ENCODE data around the gene BRDT. TPM values are rescaled to one million over a fixed set of nuclear protein-coding genes. Genes with fewer than 3 reads are reported as not detected.

BRDT gene
- total RNA-seq, 1 experiment from 2014 or later = 0.13 TPM

GRCh38 chr1:92017656-92018055 is 68.5 kb downstream of the BRDT start:
- POLR2A ChIA-PET = no interaction called here
- CTCF ChIA-PET = interaction anchor here (0.7 kb wide), 1 partner anchor 233 kb away, joined by 3 read pairs; no protein-coding TSS in a partner anchor
- TF ChIP-seq TP53 (CRISPR knock-in tag; IDR thresholded peaks at IDR 0.05) (no peak), IRF2 (CRISPR knock-in tag; IDR thresholded peaks at IDR 0.05; ENCODE audit: borderline replicate concordance, low read depth) (no peak), FOXJ3 (CRISPR knock-in tag; IDR thresholded peaks at IDR 0.05; ENCODE audit: borderline replicate concordance) (no peak), ZSCAN18 (CRISPR knock-in tag; IDR thresholded peaks at IDR 0.05) (no peak), AR (CRISPR knock-in tag; IDR thresholded peaks at IDR 0.05) (no peak), USF2 (CRISPR knock-in tag; IDR thresholded peaks at IDR 0.05) (no peak), CDX4 (CRISPR knock-in tag; IDR thresholded peaks at IDR 0.05; ENCODE audit: borderline replicate concordance) (no peak), PRRX2 (CRISPR knock-in tag; IDR thresholded peaks at IDR 0.05) (no peak), GABPB1 (CRISPR knock-in tag; IDR thresholded peaks at IDR 0.05) (no peak), ARID4B (CRISPR knock-in tag; IDR thresholded peaks at IDR 0.05; ENCODE audit: borderline replicate concordance) (no peak), ZNF512 (CRISPR knock-in tag; IDR thresholded peaks at IDR 0.05; ENCODE audit: borderline replicate concordance) (no peak), NFE2L1 (CRISPR knock-in tag; IDR thresholded peaks at IDR 0.05) (no peak), NR3C1 (CRISPR knock-in tag; conservative IDR thresholded peaks at IDR 0.05; ENCODE audit: low read depth) (no peak), ZNF396 (CRISPR knock-in tag; IDR thresholded peaks at IDR 0.05; ENCODE audit: borderline replicate concordance) (no peak), HMGXB4 (CRISPR knock-in tag; IDR thresholded peaks at IDR 0.05) (no peak), KAT7 (CRISPR knock-in tag; IDR thresholded peaks at IDR 0.05; ENCODE audit: borderline replicate concordance) (no peak), ESRRA (CRISPR knock-in tag; IDR thresholded peaks at IDR 0.05; ENCODE audit: borderline replicate concordance) (no peak), ZNF532 (CRISPR knock-in tag; IDR thresholded peaks at IDR 0.05; ENCODE audit: borderline replicate concordance) (no peak), ZMAT4 (CRISPR knock-in tag; IDR thresholded peaks at IDR 0.05) (no peak)

More at GRCh38 chr1:92017656-92018055, 68.5 kb downstream of the BRDT start:
- no peak for DNase-seq (ENCODE audit: low spot score)
- Mint-ChIP-seq H3K4me3 (no peak overlapping the region), H3K27me3 (ENCODE audit: low read depth) (no peaks in the 10 kb centered on the region), H3K36me3 (no peaks in the 10 kb centered on the region), H3K27ac (no peak overlapping the region), H3K4me1 (0 out of 2 replicates have a peak, but pooled peaks cover 4% of the 10 kb centered on the region), H3K9me3 (peaks cover 5% of the 10 kb centered on the region)
- ATAC-seq = no peak

Data from WTC11 (cell line).